Mesenchymal stem cell (in vitro differentiated cells and primary cell): Measurements from ENCODE around the gene NUFIP1.
A peak's percentile ranks its signal among the peaks of the same experiment; 100 is the strongest.

Experiments used
- DNase-seq: peaks from one replicate; pipeline ENCODE4 v3.0.0-alpha.2; 2013
- H2AFZ ChIP-seq: one replicate; pipeline ENCODE4 v1.6.1; 2013; ENCODE audit warnings: low read depth, mild to moderate bottlenecking, control low read depth, inconsistent platforms, low read length, moderate library complexity
- H2AK5ac ChIP-seq: 2 replicates; pipeline ENCODE4 v1.6.1; 2013; ENCODE audit warnings: low read length, moderate library complexity, mild to moderate bottlenecking, inconsistent platforms; ENCODE audit not compliant: severe bottlenecking
- H2BK120ac ChIP-seq: one replicate; pipeline ENCODE4 v1.6.1; 2013; ENCODE audit warnings: low read depth, mild to moderate bottlenecking, inconsistent platforms, low read length, moderate library complexity
- H2BK12ac ChIP-seq, 2 experiments: one replicate each; pipeline ENCODE4 v1.6.1; 2013; ENCODE audit warnings: inconsistent platforms in 2 of 2, low read length in 2 of 2, mild to moderate bottlenecking in 2 of 2, moderate library complexity in 2 of 2, control low read depth in 1 of 2
- H2BK15ac ChIP-seq: one replicate; pipeline ENCODE4 v1.6.1; 2013; ENCODE audit warnings: mild to moderate bottlenecking, low read depth, inconsistent platforms; ENCODE audit not compliant: poor library complexity, severe bottlenecking
- H2BK5ac ChIP-seq: 2 replicates; pipeline ENCODE4 v1.6.1; 2013; ENCODE audit warnings: low read depth, mild to moderate bottlenecking, low read length, control low read depth, inconsistent platforms; ENCODE audit not compliant: poor library complexity, severe bottlenecking
- H3K14ac ChIP-seq, 2 experiments: one replicate each; pipeline ENCODE4 v1.6.1; 2013; ENCODE audit warnings: inconsistent platforms in 2 of 2, low read length in 2 of 2, control low read depth in 1 of 2, mild to moderate bottlenecking in 1 of 2, moderate library complexity in 1 of 2
- H3K18ac ChIP-seq, 2 experiments: one replicate each; pipeline ENCODE4 v1.6.1; 2013; ENCODE audit warnings: inconsistent platforms in 2 of 2, low read length in 2 of 2, control low read depth in 1 of 2, low read depth in 1 of 2, mild to moderate bottlenecking in 1 of 2
- H3K23ac ChIP-seq, 2 experiments: one replicate each; pipeline ENCODE4 v1.6.1; 2013; ENCODE audit warnings: inconsistent platforms in 2 of 2, low read length in 2 of 2, mild to moderate bottlenecking in 2 of 2, moderate library complexity in 2 of 2, control low read depth in 1 of 2
- H3K27ac ChIP-seq: 2 replicates; pipeline ENCODE4 v1.5.1; 2013; ENCODE audit warnings: mild to moderate bottlenecking, moderate library complexity, low read length, control low read depth, inconsistent platforms; ENCODE audit not compliant: poor library complexity, severe bottlenecking
- H3K27me3 ChIP-seq, 2 experiments: 2 replicates each; pipeline versions ENCODE4 v1.6.1 to v1.7.0; 2013; ENCODE audit warnings: low read length in 2 of 2, mild to moderate bottlenecking in 2 of 2, moderate library complexity in 2 of 2, control low read depth in 1 of 2, inconsistent platforms in 1 of 2; ENCODE audit not compliant: control insufficient read depth in 1 of 2, insufficient read depth in 1 of 2
- H3K36me3 ChIP-seq, 2 experiments: 2 replicates each; pipeline versions ENCODE4 v1.6.1 to v1.7.0; 2013; ENCODE audit warnings: low read length in 2 of 2, control low read depth in 1 of 2, inconsistent platforms in 1 of 2, low read depth in 1 of 2, mild to moderate bottlenecking in 1 of 2; ENCODE audit not compliant: insufficient read depth in 2 of 2, control insufficient read depth in 1 of 2
- H3K4ac ChIP-seq, 2 experiments: one replicate each; pipeline ENCODE4 v1.6.1; 2013; ENCODE audit warnings: inconsistent platforms in 2 of 2, low read length in 2 of 2, mild to moderate bottlenecking in 2 of 2, moderate library complexity in 2 of 2, control low read depth in 1 of 2, low read depth in 1 of 2
- H3K4me1 ChIP-seq: 2 replicates; pipeline ENCODE4 v1.6.1; 2013; ENCODE audit warnings: low read depth, low read length, control low read depth; ENCODE audit not compliant: control insufficient read depth, insufficient read depth
- H3K4me2 ChIP-seq: 2 replicates; pipeline ENCODE4 v1.6.1; 2013; ENCODE audit warnings: low read length, mild to moderate bottlenecking, inconsistent platforms; ENCODE audit not compliant: poor library complexity, severe bottlenecking
- H3K4me3 ChIP-seq, 2 experiments: 2 replicates each; pipeline versions ENCODE4 v1.5.1 to v1.7.0; 2013; ENCODE audit warnings: low read length in 2 of 2, mild to moderate bottlenecking in 2 of 2, control low read depth in 1 of 2, low read depth in 1 of 2; ENCODE audit not compliant: insufficient read depth in 1 of 2
- H3K79me1 ChIP-seq: replicated peaks from 2 replicates; pipeline ENCODE4 v1.6.1; 2013; ENCODE audit warnings: mild to moderate bottlenecking, control low read depth, low read length, inconsistent platforms; ENCODE audit not compliant: poor library complexity, severe bottlenecking
- H3K9ac ChIP-seq: 2 replicates; pipeline ENCODE4 v1.7.0; 2013; ENCODE audit warnings: mild to moderate bottlenecking, low read length, moderate library complexity
- H3K9me3 ChIP-seq: 2 replicates; pipeline ENCODE4 v1.7.0; 2013; ENCODE audit warnings: mild to moderate bottlenecking, low read length; ENCODE audit not compliant: control insufficient read depth
- H4K8ac ChIP-seq: one replicate; pipeline ENCODE4 v1.6.1; 2013; ENCODE audit warnings: inconsistent platforms, mild to moderate bottlenecking, low read length, moderate library complexity
- H4K91ac ChIP-seq: one replicate; pipeline ENCODE4 v1.6.1; 2013; ENCODE audit warnings: mild to moderate bottlenecking, low read length, inconsistent platforms
- WGBS: methylation state at CpG from one replicate; pipeline ENCODE4 v1.1.7; 2013; ENCODE audit warnings: mixed read lengths; 5-methylcytosine and 5-hydroxymethylcytosine counted together

The NUFIP1 gene

DNA sequence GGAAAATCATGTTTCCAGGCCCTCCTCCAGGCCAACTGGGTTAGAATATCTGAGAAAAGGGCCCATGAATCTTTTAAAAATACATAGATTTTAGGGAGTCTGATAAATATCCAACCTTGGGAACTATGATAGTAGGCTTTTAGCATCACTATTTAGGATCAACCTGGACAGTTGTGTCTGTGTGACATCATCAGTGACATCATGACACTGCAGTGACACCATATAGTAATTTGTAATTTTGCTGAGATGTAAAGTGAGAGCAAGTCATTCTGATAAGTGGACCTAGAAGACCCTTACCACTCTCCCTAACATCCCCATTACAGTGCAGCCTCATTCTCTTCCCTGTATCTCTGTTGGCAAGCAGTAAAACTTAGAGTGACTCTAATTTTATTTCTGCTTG, 14.1 kb upstream of the NUFIP1 start:
- no peak overlapping the region for H3K9ac ChIP-seq
- no peak overlapping the region for H2AFZ ChIP-seq
- H3K9me3 ChIP-seq, result no peaks in the 10 kb centered on the region
- H3K27me3 ChIP-seq, result no peaks in the 10 kb centered on the region
- no peak overlapping the region for H3K18ac ChIP-seq
- no peak overlapping the region for H2BK15ac ChIP-seq
- H4K91ac ChIP-seq, result no peak overlapping the region
- peaks cover 9 to 83% of the 10 kb centered on the region in 2 experiments for H3K36me3 ChIP-seq
- no peak overlapping the region for H2BK5ac ChIP-seq
- H3K23ac ChIP-seq, result no peak overlapping the region
- no peak overlapping the region for H2BK12ac ChIP-seq
- peaks cover 17% of the 10 kb centered on the region for H3K79me1 ChIP-seq
- H2BK120ac ChIP-seq, result no peak overlapping the region
- H3K4me1 ChIP-seq, result no peaks in the 10 kb centered on the region
- no peak overlapping the region for H4K8ac ChIP-seq
- H2AK5ac ChIP-seq, result no peak overlapping the region
- H3K4me2 ChIP-seq, result no peak overlapping the region
- no peak for DNase-seq
- H3K4ac ChIP-seq, result no peak overlapping the region
- H3K4me3 ChIP-seq, result no peak overlapping the region
- H3K27ac ChIP-seq, result no peak overlapping the region
- no peak overlapping the region for H3K14ac ChIP-seq

DNA sequence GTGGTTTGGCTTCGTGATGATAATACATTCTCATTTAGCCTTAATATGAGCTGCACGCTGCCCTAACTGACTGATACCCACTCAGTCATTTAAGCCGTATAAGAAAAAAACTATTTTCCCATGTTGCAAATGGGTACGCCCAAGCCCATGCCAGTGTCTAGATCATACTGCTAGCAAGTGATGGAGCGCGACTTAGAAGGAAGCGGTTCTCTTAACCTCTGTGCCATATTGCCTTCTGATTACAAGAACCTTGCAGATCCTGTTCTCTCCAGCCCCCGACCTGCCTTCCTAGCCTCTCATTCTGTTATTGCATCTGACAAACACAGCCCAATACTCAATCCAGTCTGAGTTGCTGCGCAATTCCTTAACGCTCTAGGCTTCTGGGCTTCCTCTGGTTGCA, 670 bp upstream of the NUFIP1 start:
- 29% methylated on average over 10 of the region's 10 CpGs for WGBS
- Histone ChIP-seq H3K36me3 (peaks cover 0 to 15% of the 10 kb centered on the region in 2 experiments), H2AK5ac (no peak overlapping the region), H2BK12ac (no peak overlapping the region), H4K91ac (no peak overlapping the region), H3K23ac (no peak overlapping the region), H3K27ac (no peak overlapping the region), H2BK120ac (no peak overlapping the region), H3K9ac (peak overlapping the region; percentile 99), H3K4me3 (peak overlapping the region; percentile 96 to 97), H2AFZ (peak overlapping the region; percentile 95), H3K4ac (peak overlapping the region in 1 of 2 experiments; percentile 24), H3K9me3 (no peaks in the 10 kb centered on the region), H3K27me3 (no peaks in the 10 kb centered on the region), H3K4me1 (peaks cover 10% of the 10 kb centered on the region), H4K8ac (peak overlapping the region; percentile 89), H2BK15ac (no peak overlapping the region), H3K18ac (no peak overlapping the region), H3K4me2 (peak overlapping the region; percentile 53), H2BK5ac (no peak overlapping the region), H3K79me1 (peaks cover 18% of the 10 kb centered on the region), H3K14ac (no peak overlapping the region)
- no peak for DNase-seq

DNA sequence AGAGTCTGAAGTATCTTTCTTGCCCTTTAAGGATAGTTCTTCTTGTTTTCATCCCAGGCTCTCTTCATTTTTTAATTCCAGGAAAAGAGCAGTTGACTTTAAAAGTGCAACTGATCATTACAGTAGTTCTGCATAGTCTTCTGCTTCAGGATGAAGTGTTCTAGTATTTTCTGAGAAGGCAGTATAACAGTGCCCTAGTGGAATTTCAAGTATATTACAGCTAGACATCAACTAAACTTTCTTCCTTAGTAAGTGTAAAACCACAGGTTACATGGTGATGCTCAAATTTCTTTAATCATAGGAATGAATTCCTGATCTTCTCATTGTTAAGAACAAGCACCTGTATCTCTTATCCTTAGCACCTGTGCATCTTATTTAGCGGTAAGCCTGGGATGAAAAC, 10.9 kb downstream of the NUFIP1 start:
- no peak overlapping the region for H2BK12ac ChIP-seq
- H4K8ac ChIP-seq, result no peak overlapping the region
- H3K36me3 ChIP-seq, result peaks cover 10 to 49% of the 10 kb centered on the region in 2 experiments
- H3K79me1 ChIP-seq, result peaks cover 14% of the 10 kb centered on the region
- no peak for DNase-seq
- 100% methylated on average over 1 of the region's 1 CpG for WGBS
- H3K23ac ChIP-seq, result no peak overlapping the region
- H2BK5ac ChIP-seq, result no peak overlapping the region
- no peak overlapping the region for H2AFZ ChIP-seq
- no peaks in the 10 kb centered on the region for H3K9me3 ChIP-seq
- no peak overlapping the region for H3K9ac ChIP-seq
- H4K91ac ChIP-seq, result no peak overlapping the region
- H3K14ac ChIP-seq, result no peak overlapping the region
- no peak overlapping the region for H3K4me3 ChIP-seq
- H3K4ac ChIP-seq, result no peak overlapping the region
- H3K4me1 ChIP-seq, result no peaks in the 10 kb centered on the region
- H3K27ac ChIP-seq, result no peak overlapping the region
- no peaks in the 10 kb centered on the region for H3K27me3 ChIP-seq
- H2AK5ac ChIP-seq, result no peak overlapping the region
- H3K4me2 ChIP-seq, result no peak overlapping the region
- no peak overlapping the region for H3K18ac ChIP-seq
- no peak overlapping the region for H2BK15ac ChIP-seq
- H2BK120ac ChIP-seq, result no peak overlapping the region

DNA sequence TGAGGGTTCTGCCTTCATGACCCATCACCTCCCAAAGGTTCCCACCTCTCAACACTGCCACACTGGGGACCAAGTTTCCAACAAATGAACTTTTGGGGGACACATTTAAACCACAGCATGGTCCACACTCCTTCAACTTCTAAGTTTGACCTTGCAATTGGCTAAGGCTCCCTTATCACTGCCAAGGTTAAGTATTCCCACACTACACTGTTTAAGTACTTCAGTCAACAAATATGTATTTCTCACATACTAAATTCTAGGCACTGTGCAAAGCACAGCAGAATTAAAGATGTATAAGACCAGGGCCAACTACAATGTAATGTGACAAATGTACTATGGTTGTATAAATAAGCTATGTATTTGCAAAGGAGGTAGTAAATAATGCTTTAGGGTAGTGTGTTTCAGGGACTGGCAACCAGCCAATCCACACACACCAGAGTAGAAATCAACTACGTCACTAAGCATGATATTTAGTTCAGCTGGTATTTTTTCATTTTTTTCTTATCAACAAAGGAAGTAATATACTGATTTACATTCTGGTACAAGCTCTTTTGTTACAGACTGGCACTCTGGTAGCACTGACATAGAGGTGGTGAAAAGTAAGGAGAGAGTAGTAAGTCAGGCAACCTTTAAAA, 12.2 kb downstream of the NUFIP1 start:
- DNase-seq, result no peak
- Histone ChIP-seq H3K23ac (no peak overlapping the region), H3K4me2 (no peak overlapping the region), H2BK5ac (no peak overlapping the region), H3K9me3 (no peaks in the 10 kb centered on the region), H3K36me3 (peaks cover 6 to 49% of the 10 kb centered on the region in 2 experiments), H3K27me3 (no peaks in the 10 kb centered on the region), H3K14ac (no peak overlapping the region), H2BK12ac (no peak overlapping the region), H3K4me3 (no peak overlapping the region), H3K18ac (no peak overlapping the region), H3K9ac (no peak overlapping the region), H2BK120ac (no peak overlapping the region), H3K27ac (no peak overlapping the region), H4K91ac (no peak overlapping the region), H2AK5ac (no peak overlapping the region), H3K79me1 (peaks cover 9% of the 10 kb centered on the region), H3K4me1 (no peaks in the 10 kb centered on the region), H4K8ac (no peak overlapping the region), H2AFZ (no peak overlapping the region), H2BK15ac (no peak overlapping the region), H3K4ac (no peak overlapping the region)
- WGBS, result no CpG with 5 or more reads among the region's 1 CpG
